GM12872 (cell line): ENCODE measurements around the gene NPHS1.

Source experiments
- CTCF ChIP-seq: IDR thresholded peaks from 3 replicates; pipeline ENCODE4 v1.5.1; 2011; ENCODE audit warnings: low read depth, mild to moderate bottlenecking, low read length, moderate library complexity; ENCODE audit not compliant: insufficient read depth

The NPHS1 gene

DNA sequence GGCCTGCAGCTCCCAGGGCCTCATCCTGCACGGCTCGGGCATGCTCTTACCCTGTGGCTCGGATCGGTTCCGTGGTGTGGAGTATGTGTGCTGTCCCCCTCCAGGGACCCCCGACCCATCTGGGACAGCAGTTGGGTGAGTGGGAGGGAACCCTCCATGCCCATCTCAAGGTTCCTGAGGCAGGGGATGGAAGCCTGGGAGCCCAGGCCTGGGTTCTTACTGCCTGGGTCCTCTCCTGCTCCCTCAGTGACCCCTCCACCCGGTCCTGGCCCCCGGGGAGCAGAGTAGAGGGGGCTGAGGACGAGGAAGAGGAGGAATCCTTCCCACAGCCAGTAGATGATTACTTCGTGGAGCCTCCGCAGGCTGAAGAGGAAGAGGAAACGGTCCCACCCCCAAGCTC lies 19.3 kb upstream of the NPHS1 start:
- no peak for TF ChIP-seq CTCF

DNA sequence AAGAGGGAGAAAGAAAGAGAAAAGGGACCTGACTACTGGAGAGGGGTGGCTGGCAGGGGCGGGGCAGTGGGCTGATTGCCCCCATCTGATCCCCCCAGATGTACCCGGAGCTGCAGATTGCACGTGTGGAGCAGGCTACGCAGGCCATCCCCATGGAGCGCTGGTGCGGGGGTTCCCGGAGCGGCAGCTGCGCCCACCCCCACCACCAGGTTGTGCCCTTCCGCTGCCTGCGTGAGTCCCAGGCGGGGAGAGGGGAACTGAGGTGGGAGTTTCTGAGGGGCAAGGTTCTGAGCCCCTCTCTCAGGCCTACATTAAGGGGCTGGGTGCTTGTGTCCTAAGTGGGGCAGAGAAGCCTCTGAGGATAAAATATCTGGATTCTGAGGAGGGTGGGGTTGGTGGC lies 18.5 kb upstream of the NPHS1 start:
- no peak for TF ChIP-seq CTCF

DNA sequence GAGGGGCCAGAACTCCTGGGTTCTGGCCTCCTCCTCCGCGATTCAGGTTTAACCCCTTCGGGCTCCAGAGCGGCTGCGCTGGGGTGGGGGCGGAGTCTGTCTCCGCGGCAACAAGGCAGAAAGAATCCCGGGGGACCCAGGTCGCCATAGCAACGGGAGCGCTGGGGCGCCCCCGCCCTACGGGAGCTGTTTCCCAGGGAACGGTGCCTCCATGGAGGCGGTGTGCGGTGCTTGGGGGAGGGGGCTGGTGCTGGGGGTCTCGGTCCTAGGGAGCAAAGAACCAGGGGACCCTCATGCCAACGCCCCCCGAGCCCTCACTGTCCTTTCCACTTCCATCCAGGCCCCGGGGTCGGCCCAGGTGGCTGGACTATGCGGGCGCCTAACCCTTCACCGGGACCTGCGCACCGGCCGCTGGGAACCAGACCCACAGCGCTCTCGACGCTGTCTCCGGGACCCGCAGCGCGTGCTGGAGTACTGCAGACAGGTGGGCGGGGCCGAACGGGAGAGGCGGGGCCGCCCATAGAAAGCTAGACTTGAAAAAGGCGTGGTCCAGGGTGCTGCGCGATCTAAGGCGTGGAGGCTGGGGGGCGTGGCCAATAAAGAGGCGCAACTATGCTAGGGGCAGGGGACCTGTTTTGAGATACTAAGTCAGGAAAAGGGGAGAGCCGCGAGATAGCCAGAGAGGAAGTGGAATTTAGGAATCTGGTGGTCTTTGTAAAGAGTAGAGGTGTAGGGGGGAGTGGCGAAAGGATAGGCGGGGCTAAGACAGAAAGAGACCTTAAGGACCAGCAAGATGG lies 17.2 kb upstream of the NPHS1 start:
- no peak for TF ChIP-seq CTCF

DNA sequence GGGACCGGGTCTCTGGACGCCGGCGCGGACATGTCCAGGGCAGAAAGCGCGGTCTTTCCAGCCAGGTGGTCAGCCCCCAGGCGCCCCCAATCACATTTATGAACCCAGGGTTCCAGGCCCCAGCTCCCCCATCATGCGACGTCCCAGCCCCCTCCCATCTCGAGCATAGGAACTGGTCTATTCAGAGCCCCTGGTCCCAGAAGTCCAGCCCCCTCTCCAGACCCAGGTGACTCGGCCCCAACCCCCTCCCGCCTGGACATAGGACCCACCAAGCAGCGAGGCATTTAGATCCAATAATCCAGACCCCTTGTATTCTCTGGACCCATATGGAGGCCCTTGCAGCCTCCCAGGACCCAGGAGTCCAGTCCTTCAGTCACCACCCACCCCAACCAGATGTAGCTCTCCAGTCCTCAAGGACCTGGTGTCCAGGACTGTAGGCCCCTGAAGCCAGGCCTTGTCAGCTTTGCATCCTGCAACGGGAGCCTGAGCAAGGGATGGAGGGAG lies 16.6 kb upstream of the NPHS1 start:
- no peak for TF ChIP-seq CTCF

DNA sequence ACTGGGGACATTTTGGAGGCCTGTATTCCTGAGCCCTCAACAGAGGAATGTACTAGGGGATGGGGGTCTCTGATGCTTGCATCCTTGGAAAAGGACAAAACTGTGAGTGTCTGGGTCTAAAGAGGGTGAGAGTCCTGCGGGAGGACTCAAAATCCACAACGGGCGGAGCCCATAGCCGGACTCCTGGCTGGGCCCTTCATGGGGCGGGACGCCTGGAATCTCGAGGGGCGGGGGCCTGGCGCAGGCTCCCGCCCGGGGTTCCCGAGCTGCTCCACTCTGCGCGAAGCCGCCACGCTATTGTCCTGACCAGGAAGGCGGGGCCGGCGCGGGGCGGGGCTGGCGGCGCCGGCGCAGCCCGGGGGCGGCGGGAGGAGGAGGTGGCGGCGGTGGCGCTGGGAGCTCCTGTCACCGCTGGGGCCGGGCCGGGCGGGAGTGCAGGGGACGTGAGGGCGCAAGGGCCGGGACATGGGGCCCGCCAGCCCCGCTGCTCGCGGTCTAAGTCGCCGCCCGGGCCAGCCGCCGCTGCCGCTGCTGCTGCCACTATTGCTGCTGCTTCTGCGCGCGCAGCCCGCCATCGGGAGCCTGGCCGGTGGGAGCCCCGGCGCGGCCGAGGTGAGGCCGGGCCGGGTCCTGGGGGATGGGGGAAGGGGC lies 16.0 kb upstream of the NPHS1 start, which contains the start of gene APLP1:
TSS of gene APLP1 (plus strand) at position 403 of the 651 bp plus-strand sequence. CDS start at position 466, 63 bp downstream.
- no peak for TF ChIP-seq CTCF

GRCh38 chr19:35863018-35863417 lies 10.7 kb upstream of the NPHS1 start:
- TF ChIP-seq CTCF = no peak

DNA sequence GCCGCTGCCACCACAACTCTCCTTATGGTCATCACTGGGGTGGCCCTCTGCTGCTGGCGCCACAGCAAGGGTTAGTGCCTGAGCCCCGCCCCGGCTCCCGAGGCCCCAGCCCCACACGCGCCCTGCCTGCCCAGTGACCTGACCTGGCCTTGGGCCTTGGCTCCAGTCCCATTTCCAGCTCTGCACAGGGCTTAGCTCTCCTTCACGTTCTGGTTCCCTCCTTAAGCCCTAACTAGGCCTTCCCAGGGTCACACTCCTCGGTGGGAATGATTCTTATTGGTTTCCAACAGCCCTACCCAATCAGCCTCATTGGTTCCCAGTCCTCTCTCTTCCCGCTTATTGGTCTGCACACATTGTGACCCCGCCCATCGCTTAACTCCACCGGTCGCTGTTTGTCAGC lies 10.2 kb upstream of the NPHS1 start:
- no peak for TF ChIP-seq CTCF
